Peyer's patch (tissue), 4 donors: ENCODE data around the gene FUNDC2.

Experiments used
- POLR2A ChIP-seq, 2 donors: fragments of 450-650 bp; IDR thresholded peaks; one replicate each; pipeline ENCODE4 v1.5.1; 2017; ENCODE audit warnings: antibody characterized with exemption in 2 of 2, mild to moderate bottlenecking in 2 of 2, moderate library complexity in 2 of 2
- TF ChIP-seq, protein P1 (sequence below), 6 experiments: fragments of 450-650 bp in 4 of 6; fragments of 200-600 bp in 2 of 6; sonication (generic) in 1 of 6; IDR thresholded peaks; one replicate each; pipeline ENCODE4 v1.5.1; 2017 to 2019; ENCODE audit warnings: antibody characterized with exemption in 6 of 6, mild to moderate bottlenecking in 3 of 6, moderate library complexity in 1 of 6

DNA sequence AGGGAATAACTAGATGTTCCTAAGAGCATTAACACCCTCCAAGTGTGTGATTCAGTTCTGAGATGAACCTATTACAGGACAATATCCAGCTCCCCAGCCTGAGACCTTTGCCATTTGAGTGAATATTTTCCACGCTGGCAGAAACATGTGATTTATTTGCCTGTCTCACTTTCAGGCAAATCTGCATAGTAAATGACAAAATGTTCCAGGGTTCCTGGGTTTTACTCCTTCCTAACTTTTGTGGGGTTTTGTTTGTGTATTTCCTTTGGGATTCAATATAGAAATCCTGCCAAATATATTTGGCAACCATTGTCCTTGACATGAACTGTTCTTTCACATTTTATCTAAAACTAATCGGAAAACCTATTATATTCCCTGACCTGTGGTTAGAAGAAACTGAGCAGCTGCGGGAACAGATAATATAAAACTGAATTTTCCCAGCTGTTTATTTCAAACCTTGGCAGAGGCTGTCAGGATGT is 16.6 kb upstream of the FUNDC2 start:
- no peak for TF ChIP-seq POLR2A (IDR thresholded peaks at IDR 0.05)
- TF ChIP-seq, protein P1, sequence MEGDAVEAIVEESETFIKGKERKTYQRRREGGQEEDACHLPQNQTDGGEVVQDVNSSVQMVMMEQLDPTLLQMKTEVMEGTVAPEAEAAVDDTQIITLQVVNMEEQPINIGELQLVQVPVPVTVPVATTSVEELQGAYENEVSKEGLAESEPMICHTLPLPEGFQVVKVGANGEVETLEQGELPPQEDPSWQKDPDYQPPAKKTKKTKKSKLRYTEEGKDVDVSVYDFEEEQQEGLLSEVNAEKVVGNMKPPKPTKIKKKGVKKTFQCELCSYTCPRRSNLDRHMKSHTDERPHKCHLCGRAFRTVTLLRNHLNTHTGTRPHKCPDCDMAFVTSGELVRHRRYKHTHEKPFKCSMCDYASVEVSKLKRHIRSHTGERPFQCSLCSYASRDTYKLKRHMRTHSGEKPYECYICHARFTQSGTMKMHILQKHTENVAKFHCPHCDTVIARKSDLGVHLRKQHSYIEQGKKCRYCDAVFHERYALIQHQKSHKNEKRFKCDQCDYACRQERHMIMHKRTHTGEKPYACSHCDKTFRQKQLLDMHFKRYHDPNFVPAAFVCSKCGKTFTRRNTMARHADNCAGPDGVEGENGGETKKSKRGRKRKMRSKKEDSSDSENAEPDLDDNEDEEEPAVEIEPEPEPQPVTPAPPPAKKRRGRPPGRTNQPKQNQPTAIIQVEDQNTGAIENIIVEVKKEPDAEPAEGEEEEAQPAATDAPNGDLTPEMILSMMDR (IDR thresholded peaks at IDR 0.05): no peak
